ENCODE results near the gene CYGB.

GRCh38 chr17:76499267-76499667 lies 38.2 kb downstream of the CYGB start:
- TF ChIP-seq ZBTB21 (tag by site-specific recombination; IDR thresholded peaks at IDR 0.05) = no peak
- TF ChIP-seq, protein P1, sequence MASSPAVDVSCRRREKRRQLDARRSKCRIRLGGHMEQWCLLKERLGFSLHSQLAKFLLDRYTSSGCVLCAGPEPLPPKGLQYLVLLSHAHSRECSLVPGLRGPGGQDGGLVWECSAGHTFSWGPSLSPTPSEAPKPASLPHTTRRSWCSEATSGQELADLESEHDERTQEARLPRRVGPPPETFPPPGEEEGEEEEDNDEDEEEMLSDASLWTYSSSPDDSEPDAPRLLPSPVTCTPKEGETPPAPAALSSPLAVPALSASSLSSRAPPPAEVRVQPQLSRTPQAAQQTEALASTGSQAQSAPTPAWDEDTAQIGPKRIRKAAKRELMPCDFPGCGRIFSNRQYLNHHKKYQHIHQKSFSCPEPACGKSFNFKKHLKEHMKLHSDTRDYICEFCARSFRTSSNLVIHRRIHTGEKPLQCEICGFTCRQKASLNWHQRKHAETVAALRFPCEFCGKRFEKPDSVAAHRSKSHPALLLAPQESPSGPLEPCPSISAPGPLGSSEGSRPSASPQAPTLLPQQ (tag by site-specific recombination; IDR thresholded peaks at IDR 0.05) = no peak
- TF ChIP-seq, protein P2, sequence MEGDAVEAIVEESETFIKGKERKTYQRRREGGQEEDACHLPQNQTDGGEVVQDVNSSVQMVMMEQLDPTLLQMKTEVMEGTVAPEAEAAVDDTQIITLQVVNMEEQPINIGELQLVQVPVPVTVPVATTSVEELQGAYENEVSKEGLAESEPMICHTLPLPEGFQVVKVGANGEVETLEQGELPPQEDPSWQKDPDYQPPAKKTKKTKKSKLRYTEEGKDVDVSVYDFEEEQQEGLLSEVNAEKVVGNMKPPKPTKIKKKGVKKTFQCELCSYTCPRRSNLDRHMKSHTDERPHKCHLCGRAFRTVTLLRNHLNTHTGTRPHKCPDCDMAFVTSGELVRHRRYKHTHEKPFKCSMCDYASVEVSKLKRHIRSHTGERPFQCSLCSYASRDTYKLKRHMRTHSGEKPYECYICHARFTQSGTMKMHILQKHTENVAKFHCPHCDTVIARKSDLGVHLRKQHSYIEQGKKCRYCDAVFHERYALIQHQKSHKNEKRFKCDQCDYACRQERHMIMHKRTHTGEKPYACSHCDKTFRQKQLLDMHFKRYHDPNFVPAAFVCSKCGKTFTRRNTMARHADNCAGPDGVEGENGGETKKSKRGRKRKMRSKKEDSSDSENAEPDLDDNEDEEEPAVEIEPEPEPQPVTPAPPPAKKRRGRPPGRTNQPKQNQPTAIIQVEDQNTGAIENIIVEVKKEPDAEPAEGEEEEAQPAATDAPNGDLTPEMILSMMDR (tag by site-specific recombination; IDR thresholded peaks at IDR 0.05) = no peak
- TF ChIP-seq ZNF121 (tag by site-specific recombination; IDR thresholded peaks at IDR 0.05) = no peak
- no peak for TF ChIP-seq ZNF133 (tag by site-specific recombination; IDR thresholded peaks at IDR 0.05)
- no peak for TF ChIP-seq ZNF48 (tag by site-specific recombination; IDR thresholded peaks at IDR 0.05)
- TF ChIP-seq ZNF426 (tag by site-specific recombination; IDR thresholded peaks at IDR 0.05) = no peak
- TF ChIP-seq ZNF701 (tag by site-specific recombination; IDR thresholded peaks at IDR 0.05) = no peak
- no peak for TF ChIP-seq ZNF324 (tag by site-specific recombination; IDR thresholded peaks at IDR 0.05)
